Measurements from ENCODE around the gene PDZD2.

Gene PDZD2

GRCh38 chr5:31748458-31749172, 109.7 kb downstream of the PDZD2 start:
- Histone ChIP-seq H3K4me2 (no peak overlapping the region), H3K4me1 (no peaks in the 10 kb centered on the region), H3K4me3 (no peak overlapping the region), H4K20me1 (no peaks in the 10 kb centered on the region), H3K9ac (no peak overlapping the region), H3K27ac (no peak overlapping the region), H3K36me3 (no peaks in the 10 kb centered on the region), H3K27me3 (no peaks in the 10 kb centered on the region), H3K9me3 (no peaks in the 10 kb centered on the region)
- no peak for TF ChIP-seq Cebpa-rat (IDR thresholded peaks at IDR 0.05)

GRCh38 chr5:31750215-31750614, 111.3 kb downstream of the PDZD2 start:
- no peak overlapping the region for H3K4me3 ChIP-seq
- no peak for TF ChIP-seq Cebpa-rat (IDR thresholded peaks at IDR 0.05)
- H3K9ac ChIP-seq = no peak overlapping the region
- H3K36me3 ChIP-seq = no peaks in the 10 kb centered on the region
- no peaks in the 10 kb centered on the region for H3K27me3 ChIP-seq
- no peak overlapping the region for H3K27ac ChIP-seq
- H3K4me1 ChIP-seq = no peaks in the 10 kb centered on the region
- no peak overlapping the region for H3K4me2 ChIP-seq
- no peaks in the 10 kb centered on the region for H3K9me3 ChIP-seq
- H4K20me1 ChIP-seq = no peaks in the 10 kb centered on the region

GRCh38 chr5:31751610-31752009, 112.7 kb downstream of the PDZD2 start:
- no peak overlapping the region for H3K4me3 ChIP-seq
- no peaks in the 10 kb centered on the region for H3K9me3 ChIP-seq
- TF ChIP-seq Cebpa-rat (IDR thresholded peaks at IDR 0.05) = no peak
- no peaks in the 10 kb centered on the region for H3K36me3 ChIP-seq
- no peak overlapping the region for H3K9ac ChIP-seq
- H3K27ac ChIP-seq = no peak overlapping the region
- no peaks in the 10 kb centered on the region for H3K27me3 ChIP-seq
- no peaks in the 10 kb centered on the region for H3K4me1 ChIP-seq
- H3K4me2 ChIP-seq = no peak overlapping the region
- no peaks in the 10 kb centered on the region for H4K20me1 ChIP-seq

GRCh38 chr5:31753700-31754357, 114.9 kb downstream of the PDZD2 start:
- no peak overlapping the region for H3K9ac ChIP-seq
- H3K27me3 ChIP-seq = no peaks in the 10 kb centered on the region
- no peak for TF ChIP-seq Cebpa-rat (IDR thresholded peaks at IDR 0.05)
- H3K9me3 ChIP-seq = no peaks in the 10 kb centered on the region
- no peak overlapping the region for H3K4me3 ChIP-seq
- H3K27ac ChIP-seq = no peak overlapping the region
- H3K36me3 ChIP-seq = no peaks in the 10 kb centered on the region
- H4K20me1 ChIP-seq = no peaks in the 10 kb centered on the region
- H3K4me2 ChIP-seq = no peak overlapping the region
- H3K4me1 ChIP-seq = no peaks in the 10 kb centered on the region

- no peaks in the 10 kb centered on the region for H3K9me3 ChIP-seq
These were observed 115.4 kb downstream of the PDZD2 start for GRCh38 chr5:31754358-31754704.

GRCh38 chr5:31754741-31755675, 116.1 kb downstream of the PDZD2 start:
- H3K27me3 ChIP-seq = no peaks in the 10 kb centered on the region
- H3K27ac ChIP-seq = no peak overlapping the region
- no peak for TF ChIP-seq Cebpa-rat (IDR thresholded peaks at IDR 0.05)
- no peak overlapping the region for H3K4me3 ChIP-seq
- no peaks in the 10 kb centered on the region for H3K4me1 ChIP-seq
- H3K9ac ChIP-seq = no peak overlapping the region
- no peaks in the 10 kb centered on the region for H4K20me1 ChIP-seq
- no peaks in the 10 kb centered on the region for H3K9me3 ChIP-seq
- no peak overlapping the region for H3K4me2 ChIP-seq
- H3K36me3 ChIP-seq = no peaks in the 10 kb centered on the region

More at GRCh38 chr5:31754358-31754704, 115.4 kb downstream of the PDZD2 start:
- no peak overlapping the region for H3K4me3 ChIP-seq
- H3K27ac ChIP-seq = no peak overlapping the region
- no peaks in the 10 kb centered on the region for H3K36me3 ChIP-seq
- H4K20me1 ChIP-seq = no peaks in the 10 kb centered on the region
- H3K4me2 ChIP-seq = no peak overlapping the region
- no peak overlapping the region for H3K9ac ChIP-seq
- H3K4me1 ChIP-seq = no peaks in the 10 kb centered on the region
- no peak for TF ChIP-seq Cebpa-rat (IDR thresholded peaks at IDR 0.05)
- no peaks in the 10 kb centered on the region for H3K27me3 ChIP-seq

- Histone ChIP-seq H3K9me3 (no peaks in the 10 kb centered on the region), H3K36me3 (no peaks in the 10 kb centered on the region), H3K27ac (no peak overlapping the region), H3K4me1 (no peaks in the 10 kb centered on the region), H4K20me1 (no peaks in the 10 kb centered on the region), H3K27me3 (no peaks in the 10 kb centered on the region), H3K4me3 (no peak overlapping the region), H3K9ac (no peak overlapping the region), H3K4me2 (no peak overlapping the region)
- TF ChIP-seq Cebpa-rat (IDR thresholded peaks at IDR 0.05) = no peak
These were observed 116.8 kb downstream of the PDZD2 start for GRCh38 chr5:31755676-31756230.

- Histone ChIP-seq H3K4me1 (no peaks in the 10 kb centered on the region), H3K27ac (no peak overlapping the region), H3K27me3 (no peaks in the 10 kb centered on the region), H3K9me3 (no peaks in the 10 kb centered on the region), H3K36me3 (no peaks in the 10 kb centered on the region), H3K4me3 (no peak overlapping the region), H4K20me1 (no peaks in the 10 kb centered on the region), H3K4me2 (no peak overlapping the region), H3K9ac (no peak overlapping the region)
- no peak for TF ChIP-seq Cebpa-rat (IDR thresholded peaks at IDR 0.05)
These were observed 118.9 kb downstream of the PDZD2 start for GRCh38 chr5:31757806-31758205.

- Histone ChIP-seq H3K9me3 (no peaks in the 10 kb centered on the region), H4K20me1 (no peaks in the 10 kb centered on the region), H3K4me2 (no peak overlapping the region), H3K9ac (no peak overlapping the region), H3K4me3 (no peak overlapping the region), H3K4me1 (no peaks in the 10 kb centered on the region), H3K27ac (no peak overlapping the region), H3K36me3 (no peaks in the 10 kb centered on the region), H3K27me3 (no peaks in the 10 kb centered on the region)
- no peak for TF ChIP-seq Cebpa-rat (IDR thresholded peaks at IDR 0.05)
These were observed 120.0 kb downstream of the PDZD2 start for GRCh38 chr5:31758803-31759425.
